ENCODE data around the gene CRNN.

The CRNN gene

DNA sequence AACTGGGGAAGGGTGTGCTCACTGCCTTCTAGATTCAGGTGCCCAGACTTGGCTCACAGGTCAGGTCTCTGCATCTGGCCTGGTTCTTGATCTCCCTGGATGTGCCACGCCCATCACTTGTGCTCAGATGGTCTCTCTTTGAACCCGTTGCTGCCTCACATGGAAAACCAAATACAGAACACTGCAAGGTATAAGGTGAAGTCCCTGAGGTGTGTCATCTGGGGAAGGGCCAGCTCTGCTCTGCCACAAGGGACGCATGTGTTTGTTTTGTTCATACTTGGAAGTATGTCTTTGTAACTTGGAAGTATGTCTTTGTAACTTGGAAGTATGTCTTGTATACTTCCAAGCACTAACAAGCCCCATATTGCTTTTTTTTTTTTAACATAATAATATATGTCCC, 13.4 kb upstream of the CRNN start (continued):
- no peak for TF ChIP-seq ZNF555 (tag by site-specific recombination; conservative IDR thresholded peaks at IDR 0.05)
- TF ChIP-seq, protein P1, sequence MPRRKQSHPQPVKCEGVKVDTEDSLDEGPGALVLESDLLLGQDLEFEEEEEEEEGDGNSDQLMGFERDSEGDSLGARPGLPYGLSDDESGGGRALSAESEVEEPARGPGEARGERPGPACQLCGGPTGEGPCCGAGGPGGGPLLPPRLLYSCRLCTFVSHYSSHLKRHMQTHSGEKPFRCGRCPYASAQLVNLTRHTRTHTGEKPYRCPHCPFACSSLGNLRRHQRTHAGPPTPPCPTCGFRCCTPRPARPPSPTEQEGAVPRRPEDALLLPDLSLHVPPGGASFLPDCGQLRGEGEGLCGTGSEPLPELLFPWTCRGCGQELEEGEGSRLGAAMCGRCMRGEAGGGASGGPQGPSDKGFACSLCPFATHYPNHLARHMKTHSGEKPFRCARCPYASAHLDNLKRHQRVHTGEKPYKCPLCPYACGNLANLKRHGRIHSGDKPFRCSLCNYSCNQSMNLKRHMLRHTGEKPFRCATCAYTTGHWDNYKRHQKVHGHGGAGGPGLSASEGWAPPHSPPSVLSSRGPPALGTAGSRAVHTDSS (tag by site-specific recombination; IDR thresholded peaks at IDR 0.05): no peak

DNA sequence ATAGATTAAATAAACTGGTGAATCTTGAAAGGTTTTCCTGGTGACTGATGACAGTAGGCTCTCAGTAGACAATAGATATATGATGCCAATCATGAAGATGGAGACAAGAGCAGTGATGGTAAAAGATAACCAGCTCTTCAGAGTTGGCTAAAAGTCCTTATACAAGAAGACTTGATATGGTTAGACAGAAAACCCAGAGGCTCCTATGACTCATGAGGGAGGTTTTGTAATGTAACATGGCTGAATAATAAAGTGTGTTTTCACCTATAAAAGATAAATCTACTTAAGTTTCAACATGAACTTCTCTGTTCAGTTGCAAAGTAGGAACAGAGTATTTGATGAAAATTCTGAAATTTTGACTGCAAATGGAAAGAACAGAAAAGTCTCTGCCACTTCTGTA, 12.7 kb upstream of the CRNN start:
- TF ChIP-seq, protein P2, sequence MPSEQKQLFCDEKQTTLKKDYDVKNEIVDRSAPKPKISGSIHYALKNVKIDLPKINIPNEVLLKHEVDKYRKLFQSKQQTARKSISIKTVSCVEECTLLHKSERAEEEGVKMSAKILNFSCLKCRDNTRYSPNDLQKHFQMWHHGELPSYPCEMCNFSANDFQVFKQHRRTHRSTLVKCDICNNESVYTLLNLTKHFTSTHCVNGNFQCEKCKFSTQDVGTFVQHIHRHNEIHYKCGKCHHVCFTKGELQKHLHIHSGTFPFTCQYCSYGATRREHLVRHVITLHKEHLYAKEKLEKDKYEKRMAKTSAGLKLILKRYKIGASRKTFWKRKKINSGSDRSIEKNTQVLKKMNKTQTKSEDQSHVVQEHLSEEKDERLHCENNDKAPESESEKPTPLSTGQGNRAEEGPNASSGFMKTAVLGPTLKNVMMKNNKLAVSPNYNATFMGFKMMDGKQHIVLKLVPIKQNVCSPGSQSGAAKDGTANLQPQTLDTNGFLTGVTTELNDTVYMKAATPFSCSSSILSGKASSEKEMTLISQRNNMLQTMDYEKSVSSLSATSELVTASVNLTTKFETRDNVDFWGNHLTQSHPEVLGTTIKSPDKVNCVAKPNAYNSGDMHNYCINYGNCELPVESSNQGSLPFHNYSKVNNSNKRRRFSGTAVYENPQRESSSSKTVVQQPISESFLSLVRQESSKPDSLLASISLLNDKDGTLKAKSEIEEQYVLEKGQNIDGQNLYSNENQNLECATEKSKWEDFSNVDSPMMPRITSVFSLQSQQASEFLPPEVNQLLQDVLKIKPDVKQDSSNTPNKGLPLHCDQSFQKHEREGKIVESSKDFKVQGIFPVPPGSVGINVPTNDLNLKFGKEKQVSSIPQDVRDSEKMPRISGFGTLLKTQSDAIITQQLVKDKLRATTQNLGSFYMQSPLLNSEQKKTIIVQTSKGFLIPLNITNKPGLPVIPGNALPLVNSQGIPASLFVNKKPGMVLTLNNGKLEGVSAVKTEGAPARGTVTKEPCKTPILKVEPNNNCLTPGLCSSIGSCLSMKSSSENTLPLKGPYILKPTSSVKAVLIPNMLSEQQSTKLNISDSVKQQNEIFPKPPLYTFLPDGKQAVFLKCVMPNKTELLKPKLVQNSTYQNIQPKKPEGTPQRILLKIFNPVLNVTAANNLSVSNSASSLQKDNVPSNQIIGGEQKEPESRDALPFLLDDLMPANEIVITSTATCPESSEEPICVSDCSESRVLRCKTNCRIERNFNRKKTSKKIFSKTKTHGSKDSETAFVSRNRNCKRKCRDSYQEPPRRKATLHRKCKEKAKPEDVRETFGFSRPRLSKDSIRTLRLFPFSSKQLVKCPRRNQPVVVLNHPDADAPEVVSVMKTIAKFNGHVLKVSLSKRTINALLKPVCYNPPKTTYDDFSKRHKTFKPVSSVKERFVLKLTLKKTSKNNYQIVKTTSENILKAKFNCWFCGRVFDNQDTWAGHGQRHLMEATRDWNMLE (tag by site-specific recombination; conservative IDR thresholded peaks at IDR 0.05; ENCODE audit: low read depth): no peak
- TF ChIP-seq OSR2 (tag by site-specific recombination; IDR thresholded peaks at IDR 0.05): no peak
- no peak for TF ChIP-seq ZBTB7A (tag by site-specific recombination; IDR thresholded peaks at IDR 0.05; ENCODE audit: low read depth)
- no peak for TF ChIP-seq ZNF548 (tag by site-specific recombination; IDR thresholded peaks at IDR 0.05)
- TF ChIP-seq ZNF248 (tag by site-specific recombination; IDR thresholded peaks at IDR 0.05): no peak
- no peak for TF ChIP-seq ZNF701 (tag by site-specific recombination; IDR thresholded peaks at IDR 0.05)
- TF ChIP-seq, protein P3, sequence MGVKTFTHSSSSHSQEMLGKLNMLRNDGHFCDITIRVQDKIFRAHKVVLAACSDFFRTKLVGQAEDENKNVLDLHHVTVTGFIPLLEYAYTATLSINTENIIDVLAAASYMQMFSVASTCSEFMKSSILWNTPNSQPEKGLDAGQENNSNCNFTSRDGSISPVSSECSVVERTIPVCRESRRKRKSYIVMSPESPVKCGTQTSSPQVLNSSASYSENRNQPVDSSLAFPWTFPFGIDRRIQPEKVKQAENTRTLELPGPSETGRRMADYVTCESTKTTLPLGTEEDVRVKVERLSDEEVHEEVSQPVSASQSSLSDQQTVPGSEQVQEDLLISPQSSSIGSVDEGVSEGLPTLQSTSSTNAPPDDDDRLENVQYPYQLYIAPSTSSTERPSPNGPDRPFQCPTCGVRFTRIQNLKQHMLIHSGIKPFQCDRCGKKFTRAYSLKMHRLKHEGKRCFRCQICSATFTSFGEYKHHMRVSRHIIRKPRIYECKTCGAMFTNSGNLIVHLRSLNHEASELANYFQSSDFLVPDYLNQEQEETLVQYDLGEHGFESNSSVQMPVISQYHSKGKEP (tag by site-specific recombination; IDR thresholded peaks at IDR 0.05): no peak
- no peak for TF ChIP-seq MEIS1 (CRISPR knock-in tag; IDR thresholded peaks at IDR 0.05; ENCODE audit: borderline replicate concordance)
- TF ChIP-seq ZNF610 (tag by site-specific recombination; IDR thresholded peaks at IDR 0.05; ENCODE audit: borderline replicate concordance): no peak
- TF ChIP-seq, protein P4, sequence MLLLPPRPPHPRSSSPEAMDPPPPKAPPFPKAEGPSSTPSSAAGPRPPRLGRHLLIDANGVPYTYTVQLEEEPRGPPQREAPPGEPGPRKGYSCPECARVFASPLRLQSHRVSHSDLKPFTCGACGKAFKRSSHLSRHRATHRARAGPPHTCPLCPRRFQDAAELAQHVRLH (tag by site-specific recombination; IDR thresholded peaks at IDR 0.05): no peak
- TF ChIP-seq, protein P5, sequence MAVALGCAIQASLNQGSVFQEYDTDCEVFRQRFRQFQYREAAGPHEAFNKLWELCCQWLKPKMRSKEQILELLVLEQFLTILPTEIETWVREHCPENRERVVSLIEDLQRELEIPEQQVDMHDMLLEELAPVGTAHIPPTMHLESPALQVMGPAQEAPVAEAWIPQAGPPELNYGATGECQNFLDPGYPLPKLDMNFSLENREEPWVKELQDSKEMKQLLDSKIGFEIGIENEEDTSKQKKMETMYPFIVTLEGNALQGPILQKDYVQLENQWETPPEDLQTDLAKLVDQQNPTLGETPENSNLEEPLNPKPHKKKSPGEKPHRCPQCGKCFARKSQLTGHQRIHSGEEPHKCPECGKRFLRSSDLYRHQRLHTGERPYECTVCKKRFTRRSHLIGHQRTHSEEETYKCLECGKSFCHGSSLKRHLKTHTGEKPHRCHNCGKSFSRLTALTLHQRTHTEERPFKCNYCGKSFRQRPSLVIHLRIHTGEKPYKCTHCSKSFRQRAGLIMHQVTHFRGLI (tag by site-specific recombination; IDR thresholded peaks at IDR 0.05): no peak
- TF ChIP-seq SCRT2 (tag by site-specific recombination; IDR thresholded peaks at IDR 0.05): no peak
- TF ChIP-seq ZNF155 (tag by site-specific recombination; IDR thresholded peaks at IDR 0.05): no peak
- TF ChIP-seq, protein P6, sequence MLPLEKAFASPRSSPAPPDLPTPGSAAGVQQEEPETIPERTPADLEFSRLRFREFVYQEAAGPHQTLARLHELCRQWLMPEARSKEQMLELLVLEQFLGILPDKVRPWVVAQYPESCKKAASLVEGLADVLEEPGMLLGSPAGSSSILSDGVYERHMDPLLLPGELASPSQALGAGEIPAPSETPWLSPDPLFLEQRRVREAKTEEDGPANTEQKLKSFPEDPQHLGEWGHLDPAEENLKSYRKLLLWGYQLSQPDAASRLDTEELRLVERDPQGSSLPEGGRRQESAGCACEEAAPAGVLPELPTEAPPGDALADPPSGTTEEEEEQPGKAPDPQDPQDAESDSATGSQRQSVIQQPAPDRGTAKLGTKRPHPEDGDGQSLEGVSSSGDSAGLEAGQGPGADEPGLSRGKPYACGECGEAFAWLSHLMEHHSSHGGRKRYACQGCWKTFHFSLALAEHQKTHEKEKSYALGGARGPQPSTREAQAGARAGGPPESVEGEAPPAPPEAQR (tag by site-specific recombination; IDR thresholded peaks at IDR 0.05): no peak
- TF ChIP-seq SP7 (tag by site-specific recombination; IDR thresholded peaks at IDR 0.05): no peak
- no peak for TF ChIP-seq ZNF169 (tag by site-specific recombination; IDR thresholded peaks at IDR 0.05)
- no peak for TF ChIP-seq ZNF658 (tag by site-specific recombination; IDR thresholded peaks at IDR 0.05)
- no peak for TF ChIP-seq ZNF202 (tag by site-specific recombination; IDR thresholded peaks at IDR 0.05; ENCODE audit: borderline replicate concordance)
- no peak for TF ChIP-seq ZNF664 (tag by site-specific recombination; IDR thresholded peaks at IDR 0.05)
- no peaks in the 10 kb centered on the region for H3K36me3 ChIP-seq (ENCODE audit: control insufficient read depth in 2 of 2, insufficient read depth in 1 of 2, low read length in 2 of 2)
- no peak overlapping the region for H3K27ac ChIP-seq (ENCODE audit: extremely low read depth, low read depth, low read length)
- no peaks in the 10 kb centered on the region for H3K4me1 ChIP-seq (ENCODE audit: control insufficient read depth, insufficient read depth, low read length)
- no peaks in the 10 kb centered on the region for H3K9me3 ChIP-seq (ENCODE audit: control insufficient read depth, insufficient read depth, low read depth, low read length)
- H3K4me3 ChIP-seq (ENCODE audit: low read depth, low read length): no peak overlapping the region
- ChIA-PET CTCF (interaction anchor here (1.2 to 1.7 kb wide), 3 partner anchors 10 to 32 kb away, joined by 3 to 8 read pairs (median 7); no protein-coding TSS in a partner anchor), POLR2A (no interaction called here)
